ENCODE measurements around the gene HACL1. TPM values are rescaled to one million over a fixed set of nuclear protein-coding genes. Genes with fewer than 3 reads are reported as not detected.

The HACL1 gene
- total RNA-seq, 1 experiment from 2014 or later: 19.6 TPM

DNA sequence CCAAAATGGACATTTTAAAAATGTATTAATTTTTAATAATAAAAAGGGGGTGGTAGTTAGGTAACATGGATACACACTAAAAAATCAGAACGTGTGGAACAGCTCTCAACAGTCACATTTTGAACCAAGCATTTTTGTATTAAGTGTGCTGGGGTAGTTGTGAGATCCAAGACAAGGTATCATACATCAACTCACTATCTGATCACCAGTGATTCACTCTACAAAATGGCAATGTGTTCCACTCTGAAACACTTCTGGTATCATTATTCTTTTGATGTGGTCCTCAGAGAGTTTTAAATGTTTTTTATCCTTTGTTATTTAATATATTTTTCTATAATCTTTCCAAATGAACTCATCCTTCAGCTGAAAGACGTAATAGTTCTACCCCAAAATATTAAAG is 5.4 kb downstream of the HACL1 start:
- H3K36me3 Mint-ChIP-seq (ENCODE audit: insufficient read depth, unreplicated experiment): peaks cover 20% of the 10 kb centered on the region
- CTCF ChIA-PET: no interaction called here
- DNase-seq: no peak

DNA sequence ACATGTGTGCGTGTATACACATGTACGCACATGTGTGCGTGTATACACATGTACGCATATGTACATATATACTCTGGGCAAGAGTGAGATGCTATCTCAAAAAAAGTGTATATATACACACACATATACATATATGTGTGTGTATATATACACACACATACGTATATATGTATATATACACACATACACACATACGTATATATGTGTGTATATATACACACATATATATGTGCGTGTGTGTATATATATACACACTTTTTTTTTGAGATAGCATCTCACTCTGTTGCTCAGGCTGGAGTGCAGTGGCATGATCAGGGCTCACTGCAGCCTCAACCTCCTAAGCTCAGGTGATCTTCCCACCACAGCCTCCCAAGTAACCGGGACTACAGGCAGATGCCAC is 8.4 kb downstream of the HACL1 start:
- Mint-ChIP-seq H3K4me1 (ENCODE audit: low read depth, unreplicated experiment) (no peaks in the 10 kb centered on the region), H3K27me3 (ENCODE audit: unreplicated experiment) (no peaks in the 10 kb centered on the region)

More for the DNA sequence above, 5.4 kb downstream of the HACL1 start:
- H3K4me1 Mint-ChIP-seq (ENCODE audit: low read depth, unreplicated experiment): no peaks in the 10 kb centered on the region
- BruUV-seq (replicated peaks): no TSS peak
- H3K9me3 Mint-ChIP-seq (ENCODE audit: low read depth, unreplicated experiment): no peaks in the 10 kb centered on the region
- no peak overlapping the region for H3K27ac Mint-ChIP-seq (ENCODE audit: unreplicated experiment)
- TF ChIP-seq, protein P1, sequence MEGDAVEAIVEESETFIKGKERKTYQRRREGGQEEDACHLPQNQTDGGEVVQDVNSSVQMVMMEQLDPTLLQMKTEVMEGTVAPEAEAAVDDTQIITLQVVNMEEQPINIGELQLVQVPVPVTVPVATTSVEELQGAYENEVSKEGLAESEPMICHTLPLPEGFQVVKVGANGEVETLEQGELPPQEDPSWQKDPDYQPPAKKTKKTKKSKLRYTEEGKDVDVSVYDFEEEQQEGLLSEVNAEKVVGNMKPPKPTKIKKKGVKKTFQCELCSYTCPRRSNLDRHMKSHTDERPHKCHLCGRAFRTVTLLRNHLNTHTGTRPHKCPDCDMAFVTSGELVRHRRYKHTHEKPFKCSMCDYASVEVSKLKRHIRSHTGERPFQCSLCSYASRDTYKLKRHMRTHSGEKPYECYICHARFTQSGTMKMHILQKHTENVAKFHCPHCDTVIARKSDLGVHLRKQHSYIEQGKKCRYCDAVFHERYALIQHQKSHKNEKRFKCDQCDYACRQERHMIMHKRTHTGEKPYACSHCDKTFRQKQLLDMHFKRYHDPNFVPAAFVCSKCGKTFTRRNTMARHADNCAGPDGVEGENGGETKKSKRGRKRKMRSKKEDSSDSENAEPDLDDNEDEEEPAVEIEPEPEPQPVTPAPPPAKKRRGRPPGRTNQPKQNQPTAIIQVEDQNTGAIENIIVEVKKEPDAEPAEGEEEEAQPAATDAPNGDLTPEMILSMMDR (IDR thresholded peaks at IDR 0.05; ENCODE audit: unreplicated experiment): no peak
- no peak overlapping the region for H3K4me3 Mint-ChIP-seq (ENCODE audit: low read depth, unreplicated experiment)
- intact Hi-C loops (cut with micrococcal nuclease; ENCODE audit: unreplicated experiment): no loop called here
- H3K27me3 Mint-ChIP-seq (ENCODE audit: unreplicated experiment): no peaks in the 10 kb centered on the region

DNA sequence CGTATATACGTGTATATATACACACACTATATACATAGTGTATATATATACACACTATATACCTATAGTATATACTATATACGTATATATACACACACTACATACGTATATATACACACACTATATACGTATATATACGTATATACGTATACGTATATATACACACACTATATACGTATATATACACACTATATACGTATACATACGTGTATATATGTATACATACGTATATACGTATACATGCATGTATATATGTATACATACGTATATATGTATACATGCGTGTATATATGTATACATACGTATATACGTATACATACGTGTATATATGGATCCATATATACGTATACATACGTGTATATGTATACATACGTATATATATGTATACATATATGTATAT is 9.4 kb downstream of the HACL1 start:
- intact Hi-C loops (cut with micrococcal nuclease; ENCODE audit: unreplicated experiment): no loop called here
- Mint-ChIP-seq H3K4me3 (ENCODE audit: low read depth, unreplicated experiment) (no peak overlapping the region), H3K36me3 (ENCODE audit: insufficient read depth, unreplicated experiment) (peaks cover under 1% of the 10 kb centered on the region)

More for the DNA sequence above, 8.4 kb downstream of the HACL1 start:
- no peak for DNase-seq
- Mint-ChIP-seq H3K27ac (ENCODE audit: unreplicated experiment) (no peak overlapping the region), H3K9me3 (ENCODE audit: low read depth, unreplicated experiment) (no peaks in the 10 kb centered on the region), H3K4me3 (ENCODE audit: low read depth, unreplicated experiment) (no peak overlapping the region), H3K36me3 (ENCODE audit: insufficient read depth, unreplicated experiment) (peaks cover 11% of the 10 kb centered on the region)
- no TSS peak for BruUV-seq (replicated peaks)
- TF ChIP-seq, protein P1 (IDR thresholded peaks at IDR 0.05; ENCODE audit: unreplicated experiment): no peak
- CTCF ChIA-PET: no interaction called here
- intact Hi-C loops (cut with micrococcal nuclease; ENCODE audit: unreplicated experiment): no loop called here

DNA sequence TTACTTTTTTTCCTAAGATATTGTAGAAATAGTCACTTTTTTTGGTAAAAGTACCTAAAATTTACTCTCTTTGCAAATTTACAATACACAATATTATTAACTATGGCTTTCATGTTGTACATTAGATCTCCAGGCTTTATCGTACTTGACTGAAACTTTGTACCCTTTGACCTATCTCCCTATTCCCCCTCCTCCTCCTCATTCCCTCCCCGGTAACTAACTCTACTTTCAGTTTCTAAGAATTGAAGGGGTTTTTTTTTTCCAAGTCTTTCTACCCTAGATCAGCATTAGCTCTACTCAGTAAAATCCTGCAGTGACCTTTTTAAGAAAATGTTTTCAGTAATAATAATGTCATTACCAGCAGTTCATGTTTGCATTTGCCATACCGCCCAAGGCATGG is 10.1 kb downstream of the HACL1 start:
- no TSS peak for BruUV-seq (replicated peaks)

More for the DNA sequence above, 9.4 kb downstream of the HACL1 start:
- Mint-ChIP-seq H3K9me3 (ENCODE audit: low read depth, unreplicated experiment) (no peaks in the 10 kb centered on the region), H3K4me1 (ENCODE audit: low read depth, unreplicated experiment) (no peaks in the 10 kb centered on the region), H3K27ac (ENCODE audit: unreplicated experiment) (no peak overlapping the region), H3K27me3 (ENCODE audit: unreplicated experiment) (no peaks in the 10 kb centered on the region)
- TF ChIP-seq, protein P1 (IDR thresholded peaks at IDR 0.05; ENCODE audit: unreplicated experiment): no peak
- BruUV-seq (replicated peaks): no TSS peak
- DNase-seq: no peak
- CTCF ChIA-PET: no interaction called here

More for the DNA sequence above, 10.1 kb downstream of the HACL1 start:
- TF ChIP-seq, protein P1 (IDR thresholded peaks at IDR 0.05; ENCODE audit: unreplicated experiment): no peak
- no peak for DNase-seq
- no peaks in the 10 kb centered on the region for H3K27me3 Mint-ChIP-seq (ENCODE audit: unreplicated experiment)
- no peak overlapping the region for H3K4me3 Mint-ChIP-seq (ENCODE audit: low read depth, unreplicated experiment)
- CTCF ChIA-PET: no interaction called here
- H3K9me3 Mint-ChIP-seq (ENCODE audit: low read depth, unreplicated experiment): no peaks in the 10 kb centered on the region
- H3K4me1 Mint-ChIP-seq (ENCODE audit: low read depth, unreplicated experiment): no peaks in the 10 kb centered on the region
- H3K27ac Mint-ChIP-seq (ENCODE audit: unreplicated experiment): no peak overlapping the region
- intact Hi-C loops (cut with micrococcal nuclease; ENCODE audit: unreplicated experiment): no loop called here
- no peaks in the 10 kb centered on the region for H3K36me3 Mint-ChIP-seq (ENCODE audit: insufficient read depth, unreplicated experiment)
